Measurements from ENCODE around the gene ELP4.

The ELP4 gene

GRCh38 chr11:31706357-31706756 lies 196.8 kb downstream of the ELP4 start:
- no peak overlapping the region for H3K4me3 ChIP-seq (ENCODE audit: low read depth, low read length)
- no peak for DNase-seq (ENCODE audit: low read depth)
- TF ChIP-seq POLR2A (IDR thresholded peaks at IDR 0.05; ENCODE audit: extremely low read depth, insufficient read length) (no peak), MYC (IDR thresholded peaks at IDR 0.05; ENCODE audit: low read depth, low read length) (no peak), MAX (IDR thresholded peaks at IDR 0.05; ENCODE audit: low read depth, low read length) (no peak), CTCF (IDR thresholded peaks at IDR 0.05; ENCODE audit: low read depth, low read length) (no peak)

GRCh38 chr11:31711137-31711536 lies 201.6 kb downstream of the ELP4 start:
- DNase-seq (ENCODE audit: low read depth), result no peak
- H3K4me3 ChIP-seq (ENCODE audit: low read depth, low read length), result no peak overlapping the region
- TF ChIP-seq MYC (IDR thresholded peaks at IDR 0.05; ENCODE audit: low read depth, low read length) (no peak), CTCF (IDR thresholded peaks at IDR 0.05; ENCODE audit: low read depth, low read length) (no peak), MAX (IDR thresholded peaks at IDR 0.05; ENCODE audit: low read depth, low read length) (no peak), POLR2A (IDR thresholded peaks at IDR 0.05; ENCODE audit: extremely low read depth, insufficient read length) (no peak)

- H3K4me3 ChIP-seq (ENCODE audit: low read depth, low read length), result no peak overlapping the region
- DNase-seq (ENCODE audit: low read depth), result no peak
- TF ChIP-seq CTCF (IDR thresholded peaks at IDR 0.05; ENCODE audit: low read depth, low read length), result no peak
- no peak for TF ChIP-seq MAX (IDR thresholded peaks at IDR 0.05; ENCODE audit: low read depth, low read length)
- no peak for TF ChIP-seq POLR2A (IDR thresholded peaks at IDR 0.05; ENCODE audit: extremely low read depth, insufficient read length)
- TF ChIP-seq MYC (IDR thresholded peaks at IDR 0.05; ENCODE audit: low read depth, low read length), result no peak
Measured at GRCh38 chr11:31712851-31713250, 203.3 kb downstream of the ELP4 start.

- TF ChIP-seq CTCF (IDR thresholded peaks at IDR 0.05; ENCODE audit: low read depth, low read length) (no peak), POLR2A (IDR thresholded peaks at IDR 0.05; ENCODE audit: extremely low read depth, insufficient read length) (no peak), MAX (IDR thresholded peaks at IDR 0.05; ENCODE audit: low read depth, low read length) (no peak), MYC (IDR thresholded peaks at IDR 0.05; ENCODE audit: low read depth, low read length) (no peak)
Measured at GRCh38 chr11:31714840-31715239, 205.3 kb downstream of the ELP4 start.

GRCh38 chr11:31720225-31720624 lies 210.7 kb downstream of the ELP4 start:
- no peak overlapping the region for H3K4me3 ChIP-seq (ENCODE audit: low read depth, low read length)
- no peak for TF ChIP-seq MYC (IDR thresholded peaks at IDR 0.05; ENCODE audit: low read depth, low read length)
- TF ChIP-seq POLR2A (IDR thresholded peaks at IDR 0.05; ENCODE audit: extremely low read depth, insufficient read length), result no peak
- no peak for TF ChIP-seq CTCF (IDR thresholded peaks at IDR 0.05; ENCODE audit: low read depth, low read length)
- no peak for TF ChIP-seq MAX (IDR thresholded peaks at IDR 0.05; ENCODE audit: low read depth, low read length)
- DNase-seq (ENCODE audit: low read depth), result no peak

More at GRCh38 chr11:31714840-31715239, 205.3 kb downstream of the ELP4 start:
- no peak for DNase-seq (ENCODE audit: low read depth)
- no peak overlapping the region for H3K4me3 ChIP-seq (ENCODE audit: low read depth, low read length)

All from NB4 (cell line).